ENCODE data around the gene CADM1.

- TF ChIP-seq POLR2AphosphoS5 (IDR thresholded peaks at IDR 0.05; ENCODE audit: borderline replicate concordance, low read depth, low read length) (no peak), FOXP2 (optimal IDR thresholded peaks at IDR 0.05; ENCODE audit: control extremely low read depth, extremely low read length, insufficient read depth) (no peak), EZH2 (IDR thresholded peaks at IDR 0.05) (no peak)
Measured at GRCh38 chr11:115539844-115540243, 35.6 kb upstream of the CADM1 start.

Measured in SK-N-MC (cell line).